ENCODE data around the gene STOML2.
"Not testable (repeated sequence)": the region's sequence is repeated elsewhere in the genome, so short reads cannot be mapped to it uniquely, and the experiment has no call there.

Gene STOML2, protein sequence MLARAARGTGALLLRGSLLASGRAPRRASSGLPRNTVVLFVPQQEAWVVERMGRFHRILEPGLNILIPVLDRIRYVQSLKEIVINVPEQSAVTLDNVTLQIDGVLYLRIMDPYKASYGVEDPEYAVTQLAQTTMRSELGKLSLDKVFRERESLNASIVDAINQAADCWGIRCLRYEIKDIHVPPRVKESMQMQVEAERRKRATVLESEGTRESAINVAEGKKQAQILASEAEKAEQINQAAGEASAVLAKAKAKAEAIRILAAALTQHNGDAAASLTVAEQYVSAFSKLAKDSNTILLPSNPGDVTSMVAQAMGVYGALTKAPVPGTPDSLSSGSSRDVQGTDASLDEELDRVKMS

GRCh38 chr9:35102769-35103659 lies at the start of gene STOML2:
Gene STOML2 (minus strand): TSS chr9:35103131. CDS start chr9:35103094, 37 bp downstream.
- peak; percentile 97 for DNase-seq (ENCODE audit: low spot score)

- DNase-seq (ENCODE audit: low spot score) = not testable (repeated sequence)
These were observed 45.1 kb upstream of the STOML2 start for GRCh38 chr9:35147941-35148563.

DNA sequence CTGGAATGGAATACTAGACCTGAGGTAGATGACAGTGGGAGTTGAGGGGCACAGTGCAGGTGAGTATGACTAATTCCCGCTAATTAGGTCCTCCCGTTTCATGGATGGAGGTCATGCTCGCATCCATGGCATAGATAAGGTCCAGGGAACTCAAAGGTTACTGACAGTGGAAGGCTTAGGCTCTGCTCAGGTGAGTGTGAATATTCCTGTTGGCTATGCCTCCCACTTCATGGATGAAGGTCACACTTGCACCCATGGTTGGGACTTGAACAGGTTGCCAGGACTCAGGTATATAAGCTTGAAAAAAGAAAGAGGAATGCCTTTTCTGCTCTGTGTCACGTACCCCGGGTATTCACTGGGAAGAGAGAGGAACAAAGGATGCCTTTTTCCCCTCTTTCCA lies 39.1 kb upstream of the STOML2 start:
- DNase-seq (ENCODE audit: low spot score) = no peak

- no peak for DNase-seq (ENCODE audit: low spot score)
These were observed 37.2 kb upstream of the STOML2 start for GRCh38 chr9:35140093-35140492.

GRCh38 chr9:35136866-35137265 lies 33.9 kb upstream of the STOML2 start:
- DNase-seq (ENCODE audit: low spot score) = no peak

DNA sequence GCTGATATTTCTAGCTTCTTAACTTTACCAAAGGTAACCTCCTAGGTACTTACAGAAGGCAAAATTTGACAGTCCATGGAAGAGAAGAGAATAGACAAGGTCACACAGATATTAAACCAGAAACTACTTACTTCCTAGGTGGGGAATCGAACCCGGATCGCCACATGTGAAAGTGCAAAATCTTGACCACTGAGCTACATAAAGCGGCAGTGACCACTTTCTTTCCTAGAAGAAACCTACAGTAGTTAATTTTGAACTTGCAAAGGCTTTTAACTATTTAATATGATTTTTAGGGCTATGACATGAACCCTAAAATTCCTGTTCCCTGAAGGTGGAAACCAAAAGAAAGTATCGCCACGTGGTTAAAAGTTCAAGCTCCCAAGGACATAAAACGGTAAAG lies 33.1 kb upstream of the STOML2 start:
- no peak for DNase-seq (ENCODE audit: low spot score)

DNA sequence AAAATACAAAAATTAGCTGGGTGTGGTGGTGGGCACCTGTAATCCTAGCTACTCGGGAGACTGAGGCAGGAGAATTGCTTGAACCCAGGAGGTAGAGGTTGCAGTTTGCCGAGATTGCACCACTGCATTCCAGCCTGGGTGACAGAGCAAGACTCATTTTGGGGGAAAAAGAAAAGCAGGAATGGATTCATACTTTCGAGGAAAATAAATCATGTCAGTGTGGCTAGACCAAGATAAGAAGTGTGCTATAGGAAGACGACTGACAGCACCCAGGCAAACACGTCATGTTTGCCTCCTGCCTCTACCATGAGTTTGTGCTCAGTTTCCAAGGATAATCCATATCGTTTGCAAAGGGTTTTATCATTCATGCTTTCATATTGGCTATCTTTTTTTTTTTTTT lies 32.0 kb upstream of the STOML2 start:
- no peak for DNase-seq (ENCODE audit: low spot score)

DNA sequence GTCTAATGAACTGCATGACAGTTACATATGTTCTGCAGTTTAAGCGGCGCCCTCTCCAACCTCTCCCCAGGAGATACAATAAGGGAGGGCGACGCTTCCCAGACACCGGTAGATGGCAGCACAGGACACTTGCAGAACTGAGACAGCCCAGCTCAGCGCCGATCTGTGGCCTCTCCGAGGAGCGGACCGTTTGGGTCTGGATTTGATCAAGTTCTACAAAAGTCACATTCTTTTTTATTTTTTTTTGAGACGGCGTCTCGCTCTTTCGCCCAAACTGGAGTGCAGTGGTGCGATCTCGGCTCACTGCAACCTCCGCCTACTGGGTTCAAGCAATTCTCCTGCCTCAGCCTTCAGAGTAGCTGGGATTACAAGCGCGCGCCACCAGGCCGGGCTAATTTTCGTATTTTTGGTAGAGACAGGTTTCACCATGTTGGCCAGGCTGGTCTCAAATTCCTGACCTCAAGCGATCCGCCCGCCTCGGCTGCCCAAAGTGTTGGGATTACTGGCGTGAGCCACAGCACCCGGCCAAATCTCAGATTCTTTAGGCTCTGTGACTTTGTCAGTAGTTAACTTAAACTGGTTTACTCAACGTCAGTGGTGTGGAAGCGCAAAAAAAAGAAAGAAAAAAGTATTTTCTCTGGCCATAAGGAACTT lies 14.1 kb upstream of the STOML2 start:
- peak; percentile 93 for DNase-seq (ENCODE audit: low spot score)

GRCh38 chr9:35116539-35116897 lies 13.6 kb upstream of the STOML2 start:
- no peak for DNase-seq (ENCODE audit: low spot score)

- DNase-seq (ENCODE audit: low spot score) = peak; percentile 86
These were observed 13.0 kb upstream of the STOML2 start, which contains the start of gene ATOSB for GRCh38 chr9:35115680-35116538. Gene ATOSB (minus strand): TSS chr9:35115862. CDS start chr9:35108274, 7,588 bp downstream.

- peak; percentile 31 for DNase-seq (ENCODE audit: low spot score)
These were observed 12.1 kb upstream of the STOML2 start for GRCh38 chr9:35114840-35115628.

DNA sequence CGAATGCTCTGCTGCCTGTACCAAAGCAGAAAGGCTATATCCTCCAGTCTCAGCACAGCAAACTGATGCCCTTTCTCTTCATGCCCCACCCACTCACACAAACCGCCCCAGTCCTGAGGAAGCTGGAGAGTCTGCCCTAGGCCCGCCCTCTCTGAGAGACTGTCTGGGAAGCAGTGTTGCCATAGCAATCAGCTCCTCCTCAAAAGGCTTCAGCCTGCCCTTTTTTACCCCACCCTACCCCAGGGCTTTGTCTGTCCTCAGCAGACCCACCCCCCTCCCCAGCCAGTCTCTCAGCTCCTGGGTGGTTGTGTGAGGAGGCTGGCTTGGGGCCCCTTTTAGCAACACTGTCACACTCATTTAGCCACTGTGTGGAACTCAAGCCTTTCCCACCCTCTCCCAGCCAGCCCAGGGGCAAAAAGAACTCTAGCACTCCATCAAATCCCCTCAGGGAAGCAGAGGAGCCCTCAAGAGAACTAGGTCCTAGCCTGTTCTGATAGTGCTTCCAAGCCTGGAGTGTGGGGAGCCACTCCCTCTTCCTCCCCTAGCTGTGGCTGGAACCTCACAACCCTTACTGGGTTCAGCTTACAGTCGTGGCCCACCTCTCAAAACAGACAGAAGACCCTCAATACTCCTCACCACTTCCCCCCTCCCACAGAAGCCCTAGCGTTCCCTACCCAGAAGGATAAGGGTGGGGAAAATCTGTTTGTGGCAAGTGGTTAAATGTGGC lies 11.3 kb upstream of the STOML2 start:
- DNase-seq (ENCODE audit: low spot score) = peak; percentile 64

GRCh38 chr9:35112257-35113020 lies 9.5 kb upstream of the STOML2 start:
- DNase-seq (ENCODE audit: low spot score) = no peak

- DNase-seq (ENCODE audit: low spot score) = peak; percentile 99
These were observed 8.3 kb upstream of the STOML2 start for GRCh38 chr9:35111001-35111933.

DNA sequence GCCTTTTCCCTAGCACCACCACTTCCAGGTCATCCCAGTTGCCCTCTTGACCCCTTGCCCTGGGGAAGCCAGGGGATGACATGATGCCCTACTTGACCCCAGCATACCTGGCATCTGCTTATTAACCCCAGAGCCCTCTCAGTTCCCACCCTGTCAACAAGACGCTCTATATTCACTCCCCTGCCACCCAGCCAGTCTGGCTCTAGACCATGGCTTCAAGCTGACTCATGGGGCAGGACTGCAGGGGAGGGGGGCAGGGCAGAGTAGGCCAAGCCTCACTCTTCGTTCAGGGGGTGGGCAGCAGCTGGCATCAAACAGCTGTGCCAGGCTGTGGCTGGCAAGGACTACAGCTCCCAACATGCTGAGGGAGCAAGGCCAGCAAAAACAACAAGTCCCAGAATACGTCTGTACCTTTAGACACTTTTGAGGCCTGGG lies 7.4 kb upstream of the STOML2 start:
- DNase-seq (ENCODE audit: low spot score) = peak; percentile 68

DNA sequence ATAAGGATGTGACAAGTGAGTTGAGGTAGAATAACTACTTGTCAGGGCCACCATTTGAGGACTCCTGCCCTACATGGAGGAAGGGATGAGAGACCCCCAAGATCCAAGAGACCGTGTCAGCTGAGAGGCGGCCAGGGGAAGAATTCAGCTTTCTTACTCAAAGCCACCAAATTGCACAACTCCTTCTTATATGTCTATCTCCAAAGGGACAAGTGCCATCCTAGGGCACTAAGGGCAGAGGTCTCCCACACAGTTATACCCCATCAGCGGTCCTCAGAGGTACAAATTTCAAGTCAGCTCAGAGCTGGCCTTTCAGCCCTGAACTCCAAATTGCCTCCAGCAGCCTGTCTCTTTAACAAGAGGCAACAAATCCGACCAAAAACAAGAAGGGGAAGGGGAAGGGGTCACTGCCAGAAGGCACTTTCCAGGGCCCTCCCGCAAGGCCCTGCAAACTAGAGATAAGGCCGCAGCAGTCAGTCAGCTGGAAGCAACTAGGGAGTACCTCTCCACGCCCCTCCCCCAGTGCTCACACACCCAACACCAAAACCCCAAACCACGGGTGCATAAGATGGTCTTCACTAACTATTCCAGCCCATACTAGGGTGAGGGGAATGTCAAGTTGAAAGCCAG lies 6.1 kb upstream of the STOML2 start:
- no peak for DNase-seq (ENCODE audit: low spot score)

- DNase-seq (ENCODE audit: low spot score) = no peak
These were observed 5.5 kb upstream of the STOML2 start for GRCh38 chr9:35108461-35108860.
